SK-N-MC (cell line): ENCODE measurements around the gene KRTAP5-7.

Experiments used
- EZH2 ChIP-seq: fragments of 200-600 bp; sonication (generic); IDR thresholded peaks from one replicate; pipeline ENCODE4 v1.6.1; 2017; ENCODE audit warnings: antibody characterized with exemption
- POLR2AphosphoS5 ChIP-seq: IDR thresholded peaks from 2 replicates; pipeline ENCODE4 v1.6.1; 2012; ENCODE audit warnings: mild to moderate bottlenecking, low read depth, low read length, borderline replicate concordance

- TF ChIP-seq POLR2AphosphoS5 (no peak), EZH2 (no peak)
These were observed 38.2 kb downstream of the KRTAP5-7 start, which contains the start of gene KRTAP5-10 for GRCh38 chr11:71565263-71565662.
